ENCODE measurements around the gene FLNB.

- TF ChIP-seq CTCF (IDR thresholded peaks at IDR 0.05) (no peak), POLR2AphosphoS5 (IDR thresholded peaks at IDR 0.05) (no peak)
Measured at GRCh38 chr3:58129041-58129770, 121.0 kb downstream of the FLNB start.

Data from prostate gland (tissue), 2 donors.